HG02870 (cell line): ENCODE data around the gene SHISA9.
A peak's percentile ranks its signal among the peaks of the same experiment; 100 is the strongest.

Experiments used
- ATAC-seq: cut with Tn5 transposase; IDR thresholded peaks from one replicate; pipeline ENCODE4 v1.9.1; 2021; ENCODE audit warnings: mild to moderate bottlenecking, moderate library complexity; ENCODE audit not compliant: unreplicated experiment

The SHISA9 gene

GRCh38 chr16:13242201-13242600 lies 340.8 kb downstream of the SHISA9 start:
- ATAC-seq: no peak

- ATAC-seq: no peak
These were observed 343.4 kb downstream of the SHISA9 start for GRCh38 chr16:13244770-13245169.

- ATAC-seq: no peak
These were observed 344.4 kb downstream of the SHISA9 start for GRCh38 chr16:13245713-13246377.

GRCh38 chr16:13254998-13255614 lies 353.7 kb downstream of the SHISA9 start:
- peak; percentile 54 for ATAC-seq

GRCh38 chr16:13262270-13263090 lies 361.1 kb downstream of the SHISA9 start:
- no peak for ATAC-seq

GRCh38 chr16:13264749-13265552 lies 363.6 kb downstream of the SHISA9 start:
- ATAC-seq: no peak

GRCh38 chr16:13269359-13269758 lies 368.0 kb downstream of the SHISA9 start:
- no peak for ATAC-seq

- no peak for ATAC-seq
These were observed 368.6 kb downstream of the SHISA9 start for GRCh38 chr16:13269905-13270528.

GRCh38 chr16:13270602-13271001 lies 369.2 kb downstream of the SHISA9 start:
- ATAC-seq: no peak

GRCh38 chr16:13289515-13289914 lies 388.1 kb downstream of the SHISA9 start:
- ATAC-seq: peak; percentile 45
